A673 (cell line): ENCODE data around the gene PFKFB4.

Source experiments
- CTCF ChIP-seq: fragments of 300-800, 200-600 bp; sonication (generic); conservative IDR thresholded peaks from 2 replicates; pipeline ENCODE4 v1.5.1; 2017; ENCODE audit warnings: low read depth, mild to moderate bottlenecking, antibody characterized with exemption, low read length, moderate library complexity, mixed read lengths
- EZH2 ChIP-seq: fragments of 200-600 bp; sonication (generic); IDR thresholded peaks from 2 replicates; pipeline ENCODE4 v1.6.1; 2017; ENCODE audit warnings: borderline replicate concordance, low read depth, mild to moderate bottlenecking, mixed read lengths, antibody characterized with exemption, low read length; ENCODE audit not compliant: poor library complexity, severe bottlenecking

- no peak for TF ChIP-seq CTCF
- no peak for TF ChIP-seq EZH2
Observed at GRCh38 chr3:48591436-48591835, 34.8 kb upstream of the PFKFB4 start.
